CD4-positive, alpha-beta T cell treated with Interleukin-17A for 1 hour (primary cell): ENCODE data around the gene ABCF2.

Experiments used
- DNase-seq: peaks from one replicate; pipeline ENCODE4 v3.0.0-alpha.2; 2020

Gene ABCF2

GRCh38 chr7:151215396-151215795 lies 11.6 kb downstream of the ABCF2 start:
- DNase-seq: no peak

- no peak for DNase-seq
These were observed 13.2 kb downstream of the ABCF2 start for GRCh38 chr7:151213826-151214225.

GRCh38 chr7:151212626-151213025 lies 14.4 kb downstream of the ABCF2 start:
- no peak for DNase-seq

GRCh38 chr7:151211155-151211772 lies 15.7 kb downstream of the ABCF2 start:
- no peak for DNase-seq

- no peak for DNase-seq
These were observed 16.7 kb downstream of the ABCF2 start, which contains the start of gene H2BK1 for GRCh38 chr7:151210087-151210854. TSS of gene H2BK1 (minus strand) at chr7:151210488. CDS start at chr7:151210318, 170 bp downstream.

GRCh38 chr7:151209588-151209987 lies 17.4 kb downstream of the ABCF2 start:
- no peak for DNase-seq

- no peak for DNase-seq
These were observed 18.6 kb downstream of the ABCF2 start for GRCh38 chr7:151208253-151208862.

- no peak for DNase-seq
These were observed 19.2 kb downstream of the ABCF2 start for GRCh38 chr7:151207804-151208203.

GRCh38 chr7:151207315-151207714 lies 19.7 kb downstream of the ABCF2 start:
- no peak for DNase-seq

GRCh38 chr7:151206914-151207313 lies 20.1 kb downstream of the ABCF2 start:
- peak; percentile 76 for DNase-seq

- DNase-seq: no peak
These were observed 21.3 kb downstream of the ABCF2 start for GRCh38 chr7:151205730-151206129.

GRCh38 chr7:151204383-151205032 lies 22.5 kb downstream of the ABCF2 start:
- DNase-seq: no peak

- no peak for DNase-seq
These were observed 24.2 kb downstream of the ABCF2 start for GRCh38 chr7:151202836-151203235.

- DNase-seq: no peak
These were observed 25.3 kb downstream of the ABCF2 start for GRCh38 chr7:151201751-151202150.

GRCh38 chr7:151201344-151201743 lies 25.7 kb downstream of the ABCF2 start:
- no peak for DNase-seq

- no peak for DNase-seq
These were observed 27.8 kb downstream of the ABCF2 start for GRCh38 chr7:151198945-151199848.

- DNase-seq: no peak
These were observed 29.1 kb downstream of the ABCF2 start for GRCh38 chr7:151197932-151198331.

GRCh38 chr7:151195616-151196450 lies 31.2 kb downstream of the ABCF2 start:
- DNase-seq: no peak

- DNase-seq: no peak
These were observed 32.8 kb downstream of the ABCF2 start for GRCh38 chr7:151194188-151194587.

GRCh38 chr7:151193203-151193978 lies 33.6 kb downstream of the ABCF2 start:
- no peak for DNase-seq
